CD4-positive, alpha-beta T cell (primary cell): ENCODE measurements around the gene GFY. TPM values are rescaled to one million over a fixed set of nuclear protein-coding genes. Genes with fewer than 3 reads are reported as not detected.

Experiments used
- ATAC-seq: fragments of 200-7000 bp; cut with Tn5 transposase; one replicate; pipeline ENCODE4 v1.10.0; 2022; ENCODE audit warnings: mild to moderate bottlenecking; ENCODE audit not compliant: poor library complexity
- CTCF ChIA-PET: fragments of 350-600 bp; sonication (Branson Sonifier 250); formaldehyde crosslinking; loops from one replicate; lab custom pipeline; 2021; ENCODE audit warnings: antibody characterized with exemption, inconsistent platforms; lab: Charles Lee
- POLR2A ChIA-PET: fragments of 350-600 bp; sonication (Branson Sonifier 250); formaldehyde crosslinking; loops from one replicate; lab custom pipeline; 2021; ENCODE audit warnings: antibody characterized with exemption, inconsistent platforms; lab: Charles Lee
- DNase-seq, 14 experiments: peaks; one replicate each; pipeline ENCODE4 v3.0.0-alpha.2; 2013 to 2020; ENCODE audit warnings: mixed read lengths in 2 of 14
- H3K27ac ChIP-seq, 2 donors: one replicate each; pipeline versions ENCODE4 v1.5.1 to v1.7.0; 2013; ENCODE audit warnings: low read length in 2 of 2, low read depth in 1 of 2, mild to moderate bottlenecking in 1 of 2
- H3K27me3 ChIP-seq, 2 experiments: 1 replicate in 1 of 2; 2 replicates in 1 of 2; pipeline versions ENCODE4 v1.6.1 to v1.7.0; 2013; ENCODE audit warnings: low read length in 2 of 2, control low read depth in 1 of 2, mild to moderate bottlenecking in 1 of 2, moderate library complexity in 1 of 2; ENCODE audit not compliant: insufficient read depth in 2 of 2, control insufficient read depth in 1 of 2
- H3K36me3 ChIP-seq: one replicate; pipeline ENCODE4 v1.6.1; 2013; ENCODE audit warnings: low read length, control low read depth; ENCODE audit not compliant: insufficient read depth
- H3K4me1 ChIP-seq: one replicate; pipeline ENCODE4 v1.6.1; 2013; ENCODE audit warnings: low read length, control low read depth; ENCODE audit not compliant: insufficient read depth
- H3K4me3 ChIP-seq: one replicate; pipeline ENCODE4 v1.5.1; 2013; ENCODE audit warnings: mild to moderate bottlenecking, low read length, moderate library complexity
- H3K9me3 ChIP-seq, 2 experiments: 1 replicate in 1 of 2; 2 replicates in 1 of 2; pipeline versions ENCODE4 v1.6.1 to v1.7.0; 2013; ENCODE audit warnings: low read length in 2 of 2, mild to moderate bottlenecking in 2 of 2, control low read depth in 1 of 2, moderate library complexity in 1 of 2; ENCODE audit not compliant: control insufficient read depth in 1 of 2, insufficient read depth in 1 of 2
- H3K27ac Mint-ChIP-seq: one replicate; pipeline ENCODE4 v1.8.0; 2020; ENCODE audit warnings: mixed read lengths
- H3K27me3 Mint-ChIP-seq: one replicate; pipeline ENCODE4 v1.8.0; 2021; ENCODE audit warnings: mixed read lengths
- H3K36me3 Mint-ChIP-seq: one replicate; pipeline ENCODE4 v1.8.0; 2021; ENCODE audit warnings: low read depth, mixed read lengths
- H3K4me1 Mint-ChIP-seq: one replicate; pipeline ENCODE4 v1.8.0; 2021; ENCODE audit warnings: low read depth, mixed read lengths
- H3K4me3 Mint-ChIP-seq: one replicate; pipeline ENCODE4 v1.8.0; 2020; ENCODE audit warnings: mild to moderate bottlenecking, mixed read lengths
- H3K9me3 Mint-ChIP-seq: one replicate; pipeline ENCODE4 v1.8.0; 2020; ENCODE audit warnings: mixed read lengths
- CTCF ChIP-seq: fragments of 200-600 bp; IDR thresholded peaks from one replicate; pipeline ENCODE4 v1.8.0; 2022; ENCODE audit warnings: antibody characterized with exemption, mild to moderate bottlenecking
- intact Hi-C, 2 experiments: fragments of 100-400 bp; cut with DNase I in 1 of 2; cut with micrococcal nuclease in 1 of 2; formaldehyde crosslinking; loops; one replicate each; pipeline versions ENCODE4 v1.15.1 to v1.9.0; 2023 to 2025; cut with DNase I, micrococcal nuclease
- total RNA-seq, 174 experiments: library from RNA in 2 of 174; stranded (reverse) in 2 of 174; gene quantifications; one replicate each; pipeline ENCODE4 v1.2.3 and lab custom pipeline; 2021 to 2026

GFY gene
- total RNA-seq, 2 experiments from 2014 or later: not detected

GRCh38 chr19:49428547-49429451 is 3.6 kb downstream of the GFY start:
- Mint-ChIP-seq H3K27me3 (peaks cover 98% of the 10 kb centered on the region), H3K9me3 (no peaks in the 10 kb centered on the region), H3K4me3 (no peak overlapping the region), H3K4me1 (peaks cover 66% of the 10 kb centered on the region), H3K36me3 (no peaks in the 10 kb centered on the region), H3K27ac (no peak overlapping the region)
- ATAC-seq: no peak
- Histone ChIP-seq H3K27me3 (peaks cover 89 to 99% of the 10 kb centered on the region in 2 experiments), H3K4me1 (peaks cover 66% of the 10 kb centered on the region), H3K4me3 (no peak overlapping the region), H3K9me3 (peaks cover 0 to 55% of the 10 kb centered on the region in 2 experiments), H3K36me3 (no peaks in the 10 kb centered on the region), H3K27ac (no peak overlapping the region)
- intact Hi-C loops: no loop called here
- no peak for DNase-seq
- ChIA-PET CTCF (interaction anchor here (1.5 kb wide), 1 partner anchor 42 kb away, joined by 5 read pairs; no protein-coding TSS in a partner anchor), POLR2A (no interaction called here)
- TF ChIP-seq CTCF: no peak

- Mint-ChIP-seq H3K9me3 (no peaks in the 10 kb centered on the region), H3K36me3 (no peaks in the 10 kb centered on the region), H3K27me3 (peaks cover 98% of the 10 kb centered on the region), H3K4me1 (peaks cover 63% of the 10 kb centered on the region), H3K27ac (no peak overlapping the region), H3K4me3 (no peak overlapping the region)
- Histone ChIP-seq H3K36me3 (no peaks in the 10 kb centered on the region), H3K4me3 (no peak overlapping the region), H3K4me1 (peaks cover 59% of the 10 kb centered on the region), H3K27me3 (peaks cover 95 to 99% of the 10 kb centered on the region in 2 experiments), H3K9me3 (peaks cover 0 to 66% of the 10 kb centered on the region in 2 experiments), H3K27ac (no peak overlapping the region)
- ChIA-PET CTCF (interaction anchor here (1.2 to 1.5 kb wide), 2 partner anchors 39 to 40 kb away, joined by 3 to 5 read pairs; no protein-coding TSS in a partner anchor), POLR2A (no interaction called here)
- ATAC-seq: no peak
- TF ChIP-seq CTCF: no peak
- DNase-seq: no peak
- intact Hi-C loops: no loop called here
Observed at GRCh38 chr19:49430172-49430677, 5.0 kb downstream of the GFY start.

GRCh38 chr19:49430678-49431329 is 5.6 kb downstream of the GFY start:
- POLR2A ChIA-PET: no interaction called here
- CTCF ChIA-PET: interaction anchor here (1.2 to 1.5 kb wide), 2 partner anchors 40 kb away, joined by 3 to 5 read pairs; no protein-coding TSS in a partner anchor

More at GRCh38 chr19:49430678-49431329, 5.6 kb downstream of the GFY start:
- peak; percentile 18 for TF ChIP-seq CTCF
- Histone ChIP-seq H3K4me1 (peaks cover 58% of the 10 kb centered on the region), H3K36me3 (no peaks in the 10 kb centered on the region), H3K9me3 (peaks cover 0 to 65% of the 10 kb centered on the region in 2 experiments), H3K27ac (no peak overlapping the region), H3K4me3 (no peak overlapping the region), H3K27me3 (peaks cover 94 to 98% of the 10 kb centered on the region in 2 experiments)
- Mint-ChIP-seq H3K27ac (no peak overlapping the region), H3K36me3 (no peaks in the 10 kb centered on the region), H3K9me3 (no peaks in the 10 kb centered on the region), H3K27me3 (peaks cover 98% of the 10 kb centered on the region), H3K4me1 (peaks cover 61% of the 10 kb centered on the region), H3K4me3 (no peak overlapping the region)
- DNase-seq (peak in 3 of 14 experiments; percentile 38 to 63 (median 48)), ATAC-seq (peak; percentile 31)
- intact Hi-C loops: no loop called here
